Activated T-cell treated with anti-CD3 and anti-CD28 coated beads, Interleukin-2, amount 50 U/mL, for 72 hours (primary cell): ENCODE measurements around the gene REPS2. TPM values are rescaled to one million over a fixed set of nuclear protein-coding genes. Genes with fewer than 3 reads are reported as not detected.

ENCODE experiments used
- ATAC-seq, 2 donors: fragments of 150-1000 bp; cut with Tn5 transposase; replicated peaks in 1 of 2; 2 replicates each; pipeline ENCODE4 v1.10.0; 2021; ENCODE audit warnings: moderate library complexity in 2 of 2, mild to moderate bottlenecking in 1 of 2
- DNase-seq, 2 donors: peaks; one replicate each; pipeline ENCODE4 v3.0.0; 2021 to 2022; ENCODE audit warnings: mixed read lengths in 1 of 2
- H3K27ac Mint-ChIP-seq: one replicate; pipeline ENCODE4 v1.8.0; 2022; ENCODE audit warnings: mild to moderate bottlenecking, moderate library complexity, mixed read lengths
- H3K27me3 Mint-ChIP-seq: one replicate; pipeline ENCODE4 v1.8.0; 2022; ENCODE audit warnings: low read depth, mixed read lengths
- H3K36me3 Mint-ChIP-seq, 2 donors: one replicate each; pipeline ENCODE4 v1.8.0; 2022; ENCODE audit warnings: mixed read lengths in 2 of 2, mild to moderate bottlenecking in 1 of 2; ENCODE audit not compliant: insufficient read depth in 2 of 2
- H3K4me1 Mint-ChIP-seq: one replicate; pipeline ENCODE4 v1.8.0; 2022; ENCODE audit warnings: low read depth, mixed read lengths
- H3K4me3 Mint-ChIP-seq, 2 donors: one replicate each; pipeline ENCODE4 v1.8.0; 2022; ENCODE audit warnings: mild to moderate bottlenecking in 2 of 2, mixed read lengths in 2 of 2, moderate library complexity in 2 of 2
- H3K9me3 Mint-ChIP-seq, 2 donors: one replicate each; pipeline ENCODE4 v1.8.0; 2022; ENCODE audit warnings: mixed read lengths in 2 of 2
- total RNA-seq, 2 donors: library from RNA; stranded (reverse); gene quantifications; one replicate each; pipeline ENCODE4 v1.2.3, GENCODE V29; 2022

REPS2 gene
- under 1 TPM; 0.39 to 0.67 TPM for total RNA-seq

DNA sequence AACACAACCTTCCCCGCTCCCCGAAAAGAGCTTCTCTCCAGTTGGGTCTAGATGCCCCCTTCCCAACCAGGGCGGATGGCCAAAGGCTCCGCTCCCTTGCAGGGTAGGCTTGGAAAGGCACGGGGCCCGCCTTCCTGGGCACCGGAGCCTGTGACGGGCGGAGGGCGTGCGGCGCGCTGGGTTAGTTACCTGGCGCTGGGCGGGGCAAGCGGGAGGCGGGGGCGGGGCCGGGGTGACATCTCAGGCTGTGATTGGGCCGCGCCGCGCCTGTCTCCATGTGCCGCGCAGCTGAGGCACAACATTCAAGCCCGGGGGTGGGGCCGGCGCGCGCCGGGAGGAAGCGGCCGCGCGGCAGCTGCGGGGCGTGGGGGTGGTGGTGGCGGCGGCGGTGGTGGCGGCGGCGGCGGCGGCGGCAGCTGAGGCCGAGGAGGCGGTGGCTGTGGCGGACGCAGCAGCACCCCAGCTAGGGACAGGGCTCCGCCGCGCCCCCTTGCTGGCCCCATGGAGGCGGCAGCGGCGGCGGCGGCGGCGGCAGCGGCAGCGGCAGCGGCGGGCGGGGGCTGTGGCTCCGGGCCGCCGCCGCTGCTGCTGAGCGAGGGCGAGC, at the start of gene REPS2:
Gene REPS2 (plus strand): TSS at position 298 of the 604 bp plus-strand sequence. CDS start 204 bp downstream, at position 502.
- Mint-ChIP-seq H3K9me3 (no peaks in the 10 kb centered on the region), H3K4me1 (peaks cover 4% of the 10 kb centered on the region), H3K27me3 (peaks cover 32% of the 10 kb centered on the region), H3K4me3 (peak within 1 kb of the TSS; percentile 84 to 88), H3K36me3 (no peaks in the 10 kb centered on the region), H3K27ac (no peak within 1 kb of the TSS)
- ATAC-seq (peak; percentile 97), DNase-seq (peak; percentile 68 to 72)

- no peak overlapping the region for H3K4me3 Mint-ChIP-seq
- no peak for DNase-seq
- H3K27ac Mint-ChIP-seq = no peak overlapping the region
- no peak for ATAC-seq
- no peaks in the 10 kb centered on the region for H3K9me3 Mint-ChIP-seq
- H3K27me3 Mint-ChIP-seq = peaks cover 51% of the 10 kb centered on the region
- no peaks in the 10 kb centered on the region for H3K36me3 Mint-ChIP-seq
- H3K4me1 Mint-ChIP-seq = peaks cover 6% of the 10 kb centered on the region
These were observed 49.0 kb upstream of the REPS2 start for GRCh38 chrX:16897445-16897844.

DNA sequence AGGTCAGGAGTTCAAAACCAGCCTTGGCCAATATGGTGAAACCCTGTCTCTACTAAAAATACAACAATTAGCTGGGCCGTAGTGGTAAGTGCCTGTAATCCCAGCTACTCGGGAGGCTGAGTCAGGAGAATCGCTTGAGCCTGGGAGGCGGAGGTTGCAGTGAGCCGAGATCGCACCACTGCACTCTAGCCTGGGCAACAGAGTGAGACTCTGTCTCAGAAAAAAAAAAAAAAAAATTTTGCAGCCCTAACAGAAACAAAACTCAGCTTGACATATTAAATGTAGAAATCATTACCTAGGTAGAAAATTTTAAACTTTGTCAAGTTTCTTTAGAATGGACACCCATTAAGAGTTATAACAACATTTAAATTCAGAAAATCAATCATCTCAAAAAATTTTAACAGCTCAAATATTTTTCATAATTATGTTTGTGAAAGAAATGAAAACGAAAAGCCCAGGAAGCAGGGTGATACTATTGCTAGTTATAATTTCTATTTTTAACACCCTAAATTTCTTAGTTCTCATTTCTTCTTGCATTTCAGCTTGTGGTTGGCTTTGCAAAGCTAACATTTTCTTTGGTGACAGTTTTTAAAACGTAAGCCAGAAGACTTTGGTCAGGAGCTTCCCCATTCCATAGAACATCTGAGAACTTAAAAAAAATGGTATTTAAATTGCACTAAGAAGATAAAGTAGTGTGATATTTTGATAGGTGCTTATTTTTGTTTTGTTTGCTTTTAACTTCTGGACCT, 43.0 kb upstream of the REPS2 start:
- H3K4me1 Mint-ChIP-seq = no peaks in the 10 kb centered on the region
- no peaks in the 10 kb centered on the region for H3K36me3 Mint-ChIP-seq
- peaks cover 0 to 2% of the 10 kb centered on the region in 2 donors for H3K9me3 Mint-ChIP-seq
- H3K27me3 Mint-ChIP-seq = peaks cover 51% of the 10 kb centered on the region
- H3K27ac Mint-ChIP-seq = no peak overlapping the region
- no peak for DNase-seq
- ATAC-seq = no peak
- no peak overlapping the region for H3K4me3 Mint-ChIP-seq

DNA sequence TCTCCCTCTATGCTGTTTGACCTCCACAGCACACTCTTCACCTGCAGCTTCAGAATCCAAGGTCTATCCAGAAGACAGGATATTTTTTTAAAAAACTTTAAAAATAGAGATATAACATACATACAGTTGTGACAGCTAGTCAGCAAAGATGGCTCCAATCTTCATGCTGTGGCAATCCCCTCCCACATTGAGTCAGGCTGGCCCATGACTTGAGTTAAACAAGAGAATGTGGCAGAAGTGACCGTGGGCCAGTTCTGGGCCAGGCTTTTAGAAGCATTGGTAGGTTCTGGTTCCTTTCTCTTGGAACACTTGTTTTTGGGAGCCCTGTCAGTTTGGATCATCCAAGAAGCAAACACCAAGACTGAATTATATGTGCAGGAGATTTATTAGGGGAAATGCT, 36.1 kb upstream of the REPS2 start:
- Mint-ChIP-seq H3K4me1 (no peaks in the 10 kb centered on the region), H3K9me3 (peaks cover 0 to 2% of the 10 kb centered on the region in 2 donors), H3K4me3 (no peak overlapping the region), H3K27ac (no peak overlapping the region), H3K36me3 (no peaks in the 10 kb centered on the region), H3K27me3 (peaks cover 49% of the 10 kb centered on the region)
- ATAC-seq = no peak
- no peak for DNase-seq

- Mint-ChIP-seq H3K36me3 (no peaks in the 10 kb centered on the region), H3K4me3 (no peak overlapping the region), H3K9me3 (peaks cover 0 to 2% of the 10 kb centered on the region in 2 donors), H3K4me1 (no peaks in the 10 kb centered on the region), H3K27ac (no peak overlapping the region), H3K27me3 (peaks cover 31% of the 10 kb centered on the region)
- ATAC-seq (no peak), DNase-seq (no peak)
These were observed 32.4 kb upstream of the REPS2 start for GRCh38 chrX:16914058-16914457.

- Mint-ChIP-seq H3K36me3 (no peaks in the 10 kb centered on the region), H3K27ac (no peak overlapping the region), H3K4me1 (no peaks in the 10 kb centered on the region), H3K27me3 (peaks cover 46% of the 10 kb centered on the region), H3K9me3 (peaks cover 0 to 2% of the 10 kb centered on the region in 2 donors), H3K4me3 (no peak overlapping the region)
- DNase-seq = no peak
- no peak for ATAC-seq
These were observed 29.9 kb upstream of the REPS2 start for GRCh38 chrX:16916561-16916960.

- H3K27ac Mint-ChIP-seq = no peak overlapping the region
- ATAC-seq = no peak
- H3K36me3 Mint-ChIP-seq = no peaks in the 10 kb centered on the region
- peaks cover 0 to 2% of the 10 kb centered on the region in 2 donors for H3K9me3 Mint-ChIP-seq
- H3K4me1 Mint-ChIP-seq = no peaks in the 10 kb centered on the region
- peaks cover 52% of the 10 kb centered on the region for H3K27me3 Mint-ChIP-seq
- no peak for DNase-seq
- H3K4me3 Mint-ChIP-seq = no peak overlapping the region
These were observed 29.3 kb upstream of the REPS2 start for GRCh38 chrX:16917120-16917519.

DNA sequence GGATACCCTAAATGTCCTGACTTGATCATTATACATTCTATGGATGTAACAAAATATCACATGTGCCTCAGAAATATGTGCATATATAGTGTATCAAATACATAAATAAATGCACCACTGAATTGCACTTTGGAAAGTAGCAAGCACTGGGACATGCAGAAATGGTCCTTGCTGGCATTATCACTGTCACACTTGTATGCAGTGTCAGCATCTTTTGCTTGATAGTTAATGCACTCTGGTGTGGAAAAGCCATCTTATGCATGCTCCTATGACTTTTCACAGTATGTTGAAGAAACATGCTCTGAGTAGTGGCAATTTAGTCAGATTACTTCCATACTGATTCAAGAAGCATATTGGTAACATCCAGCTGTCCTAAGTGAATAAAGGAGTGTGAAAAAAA, 27.5 kb upstream of the REPS2 start:
- H3K4me1 Mint-ChIP-seq = no peaks in the 10 kb centered on the region
- no peak overlapping the region for H3K4me3 Mint-ChIP-seq
- peaks cover 42% of the 10 kb centered on the region for H3K27me3 Mint-ChIP-seq
- ATAC-seq = no peak
- DNase-seq = no peak
- H3K9me3 Mint-ChIP-seq = peaks cover 0 to 2% of the 10 kb centered on the region in 2 donors
- H3K36me3 Mint-ChIP-seq = no peaks in the 10 kb centered on the region
- H3K27ac Mint-ChIP-seq = no peak overlapping the region

DNA sequence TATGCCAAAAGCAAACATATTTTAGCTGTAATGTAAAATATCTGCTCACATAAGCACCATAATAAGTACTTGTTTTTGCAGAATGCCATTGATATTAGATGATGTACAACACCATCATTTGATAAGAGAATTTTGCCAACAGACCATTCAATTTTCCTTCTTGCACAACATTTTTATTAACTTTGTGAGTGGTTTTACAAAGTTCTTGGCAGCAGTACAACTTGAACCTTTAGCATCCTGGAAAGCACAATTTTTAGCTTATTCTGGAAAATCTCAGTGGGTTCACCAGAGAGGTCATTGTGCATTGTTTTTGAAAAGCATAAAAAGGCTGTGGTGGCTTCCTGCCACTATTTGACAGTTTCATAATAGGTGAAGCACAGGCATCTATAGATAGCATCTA, 26.4 kb upstream of the REPS2 start:
- H3K9me3 Mint-ChIP-seq = no peaks in the 10 kb centered on the region
- DNase-seq (no peak), ATAC-seq (no peak)
- no peak overlapping the region for H3K4me3 Mint-ChIP-seq
- H3K4me1 Mint-ChIP-seq = no peaks in the 10 kb centered on the region
- no peak overlapping the region for H3K27ac Mint-ChIP-seq
- peaks cover 31% of the 10 kb centered on the region for H3K27me3 Mint-ChIP-seq
- H3K36me3 Mint-ChIP-seq = no peaks in the 10 kb centered on the region

GRCh38 chrX:16923157-16923556, 23.3 kb upstream of the REPS2 start:
- no peak overlapping the region for H3K27ac Mint-ChIP-seq
- H3K36me3 Mint-ChIP-seq = no peaks in the 10 kb centered on the region
- H3K4me3 Mint-ChIP-seq = no peak overlapping the region
- peaks cover 31% of the 10 kb centered on the region for H3K27me3 Mint-ChIP-seq
- DNase-seq = no peak
- H3K9me3 Mint-ChIP-seq = no peaks in the 10 kb centered on the region
- no peak for ATAC-seq
- H3K4me1 Mint-ChIP-seq = no peaks in the 10 kb centered on the region

DNA sequence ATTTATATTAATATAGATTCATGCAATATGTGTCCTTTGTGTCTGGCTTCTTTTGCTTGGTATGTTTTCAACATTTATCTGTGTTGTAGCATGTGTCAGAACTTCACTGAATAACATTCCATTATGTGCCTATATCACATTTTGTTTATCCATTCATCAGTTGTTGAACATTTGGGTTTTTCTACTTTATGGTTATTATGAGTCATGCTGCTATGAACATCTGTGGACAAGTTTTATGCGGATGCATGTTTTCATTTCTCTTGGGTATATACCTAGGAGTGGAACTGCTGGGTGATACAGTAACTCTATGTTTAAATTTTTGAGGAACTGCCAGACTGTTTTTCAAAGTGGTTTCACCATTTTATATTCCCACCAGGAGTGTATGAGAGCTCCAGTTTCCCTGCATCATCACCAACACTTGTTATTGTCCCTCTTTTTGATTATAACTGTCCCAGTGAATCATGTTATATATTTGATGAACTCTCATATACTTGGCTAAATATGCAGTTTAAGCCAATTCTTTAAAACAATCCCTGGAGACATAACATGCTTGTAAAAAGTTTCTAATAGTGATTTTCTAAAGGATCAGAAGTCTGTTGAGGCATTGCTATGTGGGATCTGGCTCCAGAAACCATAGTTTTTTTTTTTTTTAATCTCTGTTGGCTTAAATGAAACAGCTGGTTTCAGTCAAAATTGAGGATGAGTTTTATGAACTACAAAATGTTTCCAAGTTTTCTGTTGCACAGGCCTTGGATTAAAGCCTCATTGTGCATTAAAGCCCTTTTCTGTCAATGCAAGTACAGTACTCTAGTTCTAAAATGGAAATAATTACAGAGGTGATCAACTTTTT, 21.6 kb upstream of the REPS2 start:
- no peak for ATAC-seq
- Mint-ChIP-seq H3K27me3 (peaks cover 20% of the 10 kb centered on the region), H3K4me1 (no peaks in the 10 kb centered on the region), H3K36me3 (no peaks in the 10 kb centered on the region), H3K4me3 (no peak overlapping the region), H3K9me3 (no peaks in the 10 kb centered on the region), H3K27ac (no peak overlapping the region)
- no peak for DNase-seq

DNA sequence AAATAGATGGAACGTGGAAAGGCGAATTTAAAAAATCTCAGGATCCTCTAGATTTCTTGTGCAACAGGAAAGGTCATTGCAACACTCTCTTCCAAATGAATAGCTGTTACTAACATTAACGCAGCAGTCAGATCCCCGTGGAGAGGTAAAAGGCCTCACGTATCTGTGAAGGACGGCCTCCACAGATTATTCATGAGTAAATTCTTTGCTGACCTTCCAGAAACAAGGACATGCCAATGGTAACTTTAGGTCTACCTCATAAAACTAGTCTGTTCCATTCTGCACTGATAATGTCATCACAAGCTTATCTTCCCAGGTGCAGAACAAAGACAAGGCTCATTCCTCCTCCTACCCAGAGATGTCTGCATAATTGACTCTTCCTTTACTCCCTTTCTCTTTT, 16.1 kb upstream of the REPS2 start:
- Mint-ChIP-seq H3K9me3 (no peaks in the 10 kb centered on the region), H3K27me3 (peaks cover 30% of the 10 kb centered on the region), H3K27ac (no peak overlapping the region), H3K4me3 (no peak overlapping the region), H3K4me1 (no peaks in the 10 kb centered on the region), H3K36me3 (no peaks in the 10 kb centered on the region)
- no peak for ATAC-seq
- DNase-seq = no peak

DNA sequence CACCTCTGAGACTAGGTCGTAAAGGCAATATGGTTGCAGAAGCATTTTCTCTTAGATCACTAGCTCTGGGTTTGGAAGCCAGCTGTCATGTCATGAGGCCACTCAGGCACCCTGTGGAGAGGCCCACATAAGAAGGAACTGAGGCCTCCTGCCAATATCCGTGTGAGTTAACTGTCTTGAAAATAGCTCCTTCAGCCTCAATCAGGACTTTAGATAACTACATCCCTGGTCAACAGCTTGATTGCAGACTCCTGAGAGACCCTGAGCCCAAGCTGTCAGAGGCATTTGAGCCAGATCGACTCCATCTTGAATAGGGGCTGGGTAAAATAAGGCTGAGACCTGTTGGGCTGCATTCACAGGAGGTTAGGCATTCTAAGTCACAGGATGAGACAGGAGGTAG, 15.1 kb upstream of the REPS2 start:
- no peak overlapping the region for H3K27ac Mint-ChIP-seq
- no peaks in the 10 kb centered on the region for H3K36me3 Mint-ChIP-seq
- DNase-seq = no peak
- H3K9me3 Mint-ChIP-seq = no peaks in the 10 kb centered on the region
- H3K27me3 Mint-ChIP-seq = peaks cover 33% of the 10 kb centered on the region
- no peak for ATAC-seq
- no peak overlapping the region for H3K4me3 Mint-ChIP-seq
- no peaks in the 10 kb centered on the region for H3K4me1 Mint-ChIP-seq
